A549 (cell line): ENCODE data around the gene SMIM11. TPM values are rescaled to one million over a fixed set of nuclear protein-coding genes. Genes with fewer than 3 reads are reported as not detected.

Experiments used
- ATAC-seq, 2 experiments: fragments of 200-7000 bp in 1 of 2; fragments of >200 bp in 1 of 2; cut with Nextera tagmentation in 1 of 2; cut with Tn5 transposase in 1 of 2; 3 replicates each; pipeline versions ENCODE4 v1.8.0 to v1.9.1; 2018 to 2020; ENCODE audit warnings: mild to moderate bottlenecking in 1 of 2, moderate library complexity in 1 of 2
- CTCF ChIA-PET: fragments of 300-600 bp; sonication (Branson Sonifier 250); formaldehyde crosslinking; extraction: SDS; loops from one replicate; lab custom pipeline; 2021; ENCODE audit warnings: antibody characterized with exemption, inconsistent platforms; lab: Yijun Ruan, JAX
- POLR2A ChIA-PET: fragments of 350-600 bp; formaldehyde crosslinking; extraction: SDS; loops from one replicate; lab custom pipeline; 2021; ENCODE audit warnings: antibody characterized with exemption, inconsistent platforms; lab: Yijun Ruan, JAX
- DNase-seq, 2 experiments: peaks; one replicate each; pipeline versions ENCODE4 v3.0.0 to v3.0.0-alpha.2; 2011 to 2016; ENCODE audit warnings: low read depth in 1 of 2, low spot score in 1 of 2
- FAIRE-seq: peaks from 2 replicates; lab custom pipeline; 2011; peaks lifted over from hg19 to GRCh38; lab: Jason Lieb, UNC
- H3K27ac ChIP-seq, 2 experiments: fragments of >200 bp; sonication (Bioruptor Twin); formaldehyde crosslinking; 3 replicates each; pipeline ENCODE4 v1.5.1; 2016 to 2017
- H3K4me1 ChIP-seq: fragments of >200 bp; sonication (Bioruptor Twin); formaldehyde crosslinking; 3 replicates; pipeline ENCODE4 v1.6.1; 2016
- H3K4me2 ChIP-seq: fragments of >200 bp; sonication (Bioruptor Twin); formaldehyde crosslinking; 3 replicates; pipeline ENCODE4 v1.6.1; 2016
- H3K4me3 ChIP-seq: fragments of >200 bp; sonication (Bioruptor Twin); formaldehyde crosslinking; 3 replicates; pipeline ENCODE4 v1.5.1; 2016
- H3K9me3 ChIP-seq: fragments of >200 bp; sonication (Bioruptor Twin); formaldehyde crosslinking; 3 replicates; pipeline ENCODE4 v1.6.1; 2016
- ATOH8 ChIP-seq: fragments of 250-450 bp; sonication (Bioruptor Pico); IDR thresholded peaks from 2 replicates; pipeline ENCODE4 v1.5.0; 2020; ENCODE audit warnings: low read depth, mild to moderate bottlenecking, moderate library complexity
- CBX8 ChIP-seq: fragments of 200-600 bp; sonication (generic); IDR thresholded peaks from 2 replicates; pipeline ENCODE4 v1.6.1; 2016
- CEBPB ChIP-seq, 2 experiments: fragments of >200 bp in 1 of 2; sonication (Bioruptor Twin) in 1 of 2; formaldehyde crosslinking in 1 of 2; IDR thresholded peaks; 2 replicates each; pipeline ENCODE4 v1.6.1; 2012 to 2016
- ESRRA ChIP-seq: fragments of 150-350 bp; IDR thresholded peaks from 2 replicates; pipeline ENCODE4 v1.6.1; 2014; ENCODE audit warnings: mild to moderate bottlenecking, low read length, borderline replicate concordance
- HDAC2 ChIP-seq: fragments of 200-600 bp; sonication (generic); IDR thresholded peaks from 2 replicates; pipeline ENCODE4 v1.6.1; 2016
- HES2 ChIP-seq: fragments of >200 bp; sonication (Bioruptor Twin); formaldehyde crosslinking; IDR thresholded peaks from 2 replicates; pipeline ENCODE4 v1.6.1; 2016
- HMGXB4 ChIP-seq: fragments of 250-450 bp; sonication (Bioruptor Pico); IDR thresholded peaks from 2 replicates; pipeline ENCODE4 v1.5.0; 2021; ENCODE audit warnings: mild to moderate bottlenecking, moderate library complexity, borderline replicate concordance
- HOXB5 ChIP-seq: fragments of 250-450 bp; sonication (Bioruptor Pico); IDR thresholded peaks from 2 replicates; pipeline ENCODE4 v1.5.0; 2020; ENCODE audit warnings: mild to moderate bottlenecking, moderate library complexity
- JUN ChIP-seq, 2 experiments: fragments of >200 bp; sonication (Bioruptor Twin); formaldehyde crosslinking; IDR thresholded peaks; 2 replicates in 1 of 2; 3 replicates in 1 of 2; pipeline ENCODE4 v1.6.1; 2016 to 2017
- KDM5A ChIP-seq: fragments of 200-600 bp; sonication (generic); IDR thresholded peaks from 2 replicates; pipeline ENCODE4 v1.6.1; 2016; ENCODE audit warnings: antibody characterized with exemption, mild to moderate bottlenecking
- MAX ChIP-seq: IDR thresholded peaks from 2 replicates; pipeline ENCODE4 v1.6.1; 2012
- NFE2L2 ChIP-seq: fragments of 150-350 bp; conservative IDR thresholded peaks from 2 replicates; pipeline ENCODE4 v1.6.1; 2014; ENCODE audit warnings: low read length
- PHF8 ChIP-seq: fragments of 200-600 bp; sonication (generic); IDR thresholded peaks from 2 replicates; pipeline ENCODE4 v1.6.1; 2016; ENCODE audit warnings: low read depth, mild to moderate bottlenecking, antibody characterized with exemption, moderate library complexity, borderline replicate concordance
- POLR2A ChIP-seq: IDR thresholded peaks from 2 replicates; pipeline ENCODE4 v1.6.1; 2012; ENCODE audit warnings: mild to moderate bottlenecking, low read length
- POLR2AphosphoS2 ChIP-seq: conservative IDR thresholded peaks from 2 replicates; pipeline ENCODE4 v1.6.1; 2012; ENCODE audit warnings: low read length, improper control_type of control experiment, inconsistent platforms
- RAD21 ChIP-seq, 2 experiments: fragments of >200 bp in 1 of 2; sonication (Bioruptor Twin) in 1 of 2; formaldehyde crosslinking in 1 of 2; IDR thresholded peaks in 1 of 2; conservative IDR thresholded peaks in 1 of 2; 2 replicates in 1 of 2; 3 replicates in 1 of 2; pipeline ENCODE4 v1.6.1; 2012 to 2018; ENCODE audit warnings: inconsistent platforms in 1 of 2
- RARB ChIP-seq: fragments of 250-450 bp; sonication (Bioruptor Pico); IDR thresholded peaks from 2 replicates; pipeline ENCODE4 v1.8.0; 2021; ENCODE audit warnings: mild to moderate bottlenecking, moderate library complexity
- RCOR1 ChIP-seq: fragments of 150-350 bp; IDR thresholded peaks from 2 replicates; pipeline ENCODE4 v1.6.1; 2014; ENCODE audit warnings: antibody characterized with exemption, low read length, low read depth
- REST ChIP-seq: fragments of 200-600 bp; sonication (generic); IDR thresholded peaks from 2 replicates; pipeline ENCODE4 v1.6.1; 2016; ENCODE audit warnings: antibody characterized with exemption, mild to moderate bottlenecking, moderate library complexity
- SMC3 ChIP-seq: fragments of >200 bp; sonication (Bioruptor Twin); formaldehyde crosslinking; IDR thresholded peaks from 3 replicates; pipeline ENCODE4 v1.6.1; 2018; ENCODE audit warnings: inconsistent platforms
- USF2 ChIP-seq: fragments of 450-650 bp; IDR thresholded peaks from 2 replicates; pipeline ENCODE4 v1.6.1; 2014; ENCODE audit warnings: antibody characterized with exemption
- ZNF302 ChIP-seq: fragments of 250-450 bp; sonication (Bioruptor Pico); IDR thresholded peaks from 2 replicates; pipeline ENCODE4 v1.9.0; 2021; ENCODE audit warnings: inconsistent platforms, mild to moderate bottlenecking, moderate library complexity
- ZSCAN20 ChIP-seq: fragments of 250-450 bp; sonication (Bioruptor Pico); IDR thresholded peaks from 2 replicates; pipeline ENCODE4 v1.8.0; 2022; ENCODE audit warnings: mild to moderate bottlenecking, moderate library complexity
- WGBS: methylation state at CpG from one replicate; pipeline ENCODE4 v1.1.6; 2017; ENCODE audit errors: missing lambda C conversion rate; 5-methylcytosine and 5-hydroxymethylcytosine counted together
- polyA plus RNA-seq, 4 experiments: library from polyadenylated mRNA; depleted of rRNA in 3 of 4; stranded (reverse); fragments of >200 nt; fragmentation: RNase III in 1 of 4; extraction: RNeasy Plus Mini Kit Qiagen cat#74134 plus additional on column Dnase treatment in 1 of 4; gene quantifications; 2 replicates in 3 of 4; 3 replicates in 1 of 4; pipeline ENCODE4 v1.2.3, GENCODE V29; 2011 to 2017
- TF ChIP-seq, protein P1 (sequence below): fragments of >200 bp; sonication (Bioruptor Twin); formaldehyde crosslinking; IDR thresholded peaks from 3 replicates; pipeline ENCODE4 v1.5.1; 2016

The SMIM11 gene
- polyA plus RNA-seq, 2 of the 4 experiments (the other 2 are of a cell fraction), result 16.9 to 22.8 TPM

- ChIA-PET POLR2A (no interaction called here), CTCF (interaction anchor here (1.0 to 15.7 kb wide), 4 partner anchors 9 to 430 kb away, joined by 3 to 239 read pairs (median 4); no protein-coding TSS in a partner anchor)
- 17% methylated on average over 6 of the region's 6 CpGs for WGBS
- Histone ChIP-seq H3K4me1 (no peaks in the 10 kb centered on the region), H3K4me3 (no peak overlapping the region), H3K4me2 (no peak overlapping the region), H3K27ac (no peak overlapping the region), H3K9me3 (no peaks in the 10 kb centered on the region)
- FAIRE-seq (no peak), ATAC-seq (peak; percentile 74 to 81), DNase-seq (peak; percentile 21 to 34)
- TF ChIP-seq NFE2L2 (no peak), PHF8 (no peak), HOXB5 (no peak), KDM5A (no peak), RARB (no peak), POLR2AphosphoS2 (no peak), CEBPB (IDR thresholded peaks at IDR 0.05) (no peak), RAD21 (conservative IDR thresholded peaks at IDR 0.05 in 1 of 2, IDR thresholded peaks at IDR 0.05 in 1 of 2) (peak; percentile 61 to 62), RCOR1 (no peak), SMC3 (peak; percentile 40; the same call in 2 of the 3 replicates), HDAC2 (no peak), ATOH8 (CRISPR knock-in tag) (no peak), JUN (IDR thresholded peaks at IDR 0.05) (no peak)
- TF ChIP-seq, protein P1, sequence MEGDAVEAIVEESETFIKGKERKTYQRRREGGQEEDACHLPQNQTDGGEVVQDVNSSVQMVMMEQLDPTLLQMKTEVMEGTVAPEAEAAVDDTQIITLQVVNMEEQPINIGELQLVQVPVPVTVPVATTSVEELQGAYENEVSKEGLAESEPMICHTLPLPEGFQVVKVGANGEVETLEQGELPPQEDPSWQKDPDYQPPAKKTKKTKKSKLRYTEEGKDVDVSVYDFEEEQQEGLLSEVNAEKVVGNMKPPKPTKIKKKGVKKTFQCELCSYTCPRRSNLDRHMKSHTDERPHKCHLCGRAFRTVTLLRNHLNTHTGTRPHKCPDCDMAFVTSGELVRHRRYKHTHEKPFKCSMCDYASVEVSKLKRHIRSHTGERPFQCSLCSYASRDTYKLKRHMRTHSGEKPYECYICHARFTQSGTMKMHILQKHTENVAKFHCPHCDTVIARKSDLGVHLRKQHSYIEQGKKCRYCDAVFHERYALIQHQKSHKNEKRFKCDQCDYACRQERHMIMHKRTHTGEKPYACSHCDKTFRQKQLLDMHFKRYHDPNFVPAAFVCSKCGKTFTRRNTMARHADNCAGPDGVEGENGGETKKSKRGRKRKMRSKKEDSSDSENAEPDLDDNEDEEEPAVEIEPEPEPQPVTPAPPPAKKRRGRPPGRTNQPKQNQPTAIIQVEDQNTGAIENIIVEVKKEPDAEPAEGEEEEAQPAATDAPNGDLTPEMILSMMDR, result peak; percentile 28; the same call in 2 of the 3 replicates
Observed at GRCh38 chr21:34351786-34352241, 23.5 kb upstream of the SMIM11 start.

DNA sequence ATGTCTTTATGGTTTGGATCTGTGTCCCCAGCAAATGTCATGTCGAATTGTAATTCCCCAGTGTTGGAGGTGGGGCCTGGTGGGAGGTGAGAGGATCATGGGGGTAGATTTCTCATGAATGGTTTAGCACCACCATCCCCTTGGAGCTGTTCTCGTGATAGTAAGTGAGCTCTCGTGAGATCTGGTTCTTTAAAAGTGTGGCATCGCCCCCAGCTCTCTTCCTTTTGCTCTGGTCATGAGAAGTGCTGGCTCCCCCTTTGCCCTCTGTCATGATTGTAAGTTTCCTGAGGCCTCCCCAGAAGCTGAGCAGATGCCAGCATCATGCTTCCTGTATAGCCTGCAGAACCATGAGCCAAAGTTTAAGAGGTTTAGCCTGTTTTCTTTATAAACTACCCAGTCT is 22.8 kb upstream of the SMIM11 start:
- 41% methylated on average over 3 of the region's 4 CpGs for WGBS
- H3K4me2 ChIP-seq, result no peak overlapping the region
- no peak for ATAC-seq
- H3K9me3 ChIP-seq, result no peaks in the 10 kb centered on the region
- no peaks in the 10 kb centered on the region for H3K4me1 ChIP-seq
- no peak overlapping the region for H3K27ac ChIP-seq
- TF ChIP-seq POLR2A (no peak), SMC3 (no peak), HMGXB4 (CRISPR knock-in tag) (no peak), JUN (IDR thresholded peaks at IDR 0.05) (no peak), ZNF302 (CRISPR knock-in tag) (no peak), HES2 (no peak), ATOH8 (CRISPR knock-in tag) (no peak), MAX (no peak), USF2 (no peak), REST (no peak), ZSCAN20 (CRISPR knock-in tag) (no peak), CBX8 (no peak), ESRRA (no peak)
- TF ChIP-seq, all 56 proteins: peak for 0
- ChIA-PET CTCF (interaction anchor here (1.4 to 15.7 kb wide), 2 partner anchors 9 to 431 kb away, joined by 3 to 239 read pairs; no protein-coding TSS in a partner anchor), POLR2A (no interaction called here)
- DNase-seq (no peak), FAIRE-seq (no peak)
- no peak overlapping the region for H3K4me3 ChIP-seq
